Stomach (tissue), 4 donors: ENCODE data around the gene MED25.

Source experiments
- POLR2A ChIP-seq, 4 donors: fragments of 450-650 bp; IDR thresholded peaks; one replicate each; pipeline ENCODE4 v1.6.1; 2016; ENCODE audit warnings: antibody characterized with exemption in 4 of 4, control low read depth in 2 of 4, mild to moderate bottlenecking in 1 of 4, moderate library complexity in 1 of 4
- POLR2AphosphoS5 ChIP-seq, 3 donors: sonication (generic); formaldehyde crosslinking; IDR thresholded peaks; one replicate each; pipeline ENCODE4 v1.6.1; 2016; ENCODE audit warnings: antibody characterized with exemption in 3 of 3
- TF ChIP-seq, protein P1 (sequence below), 7 experiments: fragments of 450-650 bp in 4 of 7; fragments of 200-600 bp in 3 of 7; sonication (generic) in 3 of 7; IDR thresholded peaks; one replicate each; pipeline ENCODE4 v1.5.1; 2016 to 2019; ENCODE audit warnings: antibody characterized with exemption in 7 of 7, control low read depth in 2 of 7, mild to moderate bottlenecking in 1 of 7

DNA sequence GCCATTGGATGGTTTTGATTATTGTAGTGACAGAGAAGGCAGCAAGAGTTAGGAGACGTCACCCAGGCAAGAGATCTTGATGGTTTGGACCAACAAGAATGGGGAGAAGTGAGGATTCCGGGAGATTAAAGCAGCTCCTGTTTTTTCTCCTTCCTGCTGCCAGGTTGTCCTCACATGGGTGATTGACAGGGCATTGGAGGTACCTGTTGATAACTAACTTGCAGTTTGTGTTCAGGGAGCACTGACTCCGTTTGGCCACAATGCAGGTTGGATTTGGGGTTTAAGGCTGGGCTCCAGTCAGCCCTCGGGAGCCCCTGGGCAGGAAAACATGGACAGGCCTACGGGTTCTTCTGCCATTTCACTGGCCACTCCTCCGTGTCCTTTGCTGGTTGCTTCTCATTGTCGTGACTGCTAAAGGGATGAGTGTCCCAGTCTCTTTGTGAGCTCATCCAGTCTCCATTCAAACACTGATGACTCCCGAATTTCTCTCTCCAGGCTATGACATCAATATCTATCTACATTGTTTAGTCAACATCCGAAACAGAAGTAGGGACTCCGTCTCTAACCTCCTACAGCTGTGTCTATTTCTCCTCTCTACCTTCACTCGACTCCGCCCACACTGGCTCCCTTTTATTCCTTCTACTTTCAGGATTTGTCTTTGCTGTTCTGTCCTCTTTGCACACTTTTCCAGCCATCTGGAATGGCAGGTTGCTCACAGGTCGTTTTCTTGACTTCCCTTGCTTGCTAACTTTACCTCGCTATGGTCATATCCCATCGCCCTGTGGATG is 31.5 kb downstream of the MED25 start:
- TF ChIP-seq POLR2A (IDR thresholded peaks at IDR 0.05) (no peak), POLR2AphosphoS5 (IDR thresholded peaks at IDR 0.05) (no peak)
- TF ChIP-seq, protein P1, sequence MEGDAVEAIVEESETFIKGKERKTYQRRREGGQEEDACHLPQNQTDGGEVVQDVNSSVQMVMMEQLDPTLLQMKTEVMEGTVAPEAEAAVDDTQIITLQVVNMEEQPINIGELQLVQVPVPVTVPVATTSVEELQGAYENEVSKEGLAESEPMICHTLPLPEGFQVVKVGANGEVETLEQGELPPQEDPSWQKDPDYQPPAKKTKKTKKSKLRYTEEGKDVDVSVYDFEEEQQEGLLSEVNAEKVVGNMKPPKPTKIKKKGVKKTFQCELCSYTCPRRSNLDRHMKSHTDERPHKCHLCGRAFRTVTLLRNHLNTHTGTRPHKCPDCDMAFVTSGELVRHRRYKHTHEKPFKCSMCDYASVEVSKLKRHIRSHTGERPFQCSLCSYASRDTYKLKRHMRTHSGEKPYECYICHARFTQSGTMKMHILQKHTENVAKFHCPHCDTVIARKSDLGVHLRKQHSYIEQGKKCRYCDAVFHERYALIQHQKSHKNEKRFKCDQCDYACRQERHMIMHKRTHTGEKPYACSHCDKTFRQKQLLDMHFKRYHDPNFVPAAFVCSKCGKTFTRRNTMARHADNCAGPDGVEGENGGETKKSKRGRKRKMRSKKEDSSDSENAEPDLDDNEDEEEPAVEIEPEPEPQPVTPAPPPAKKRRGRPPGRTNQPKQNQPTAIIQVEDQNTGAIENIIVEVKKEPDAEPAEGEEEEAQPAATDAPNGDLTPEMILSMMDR (IDR thresholded peaks at IDR 0.05) = no peak
